Measurements from ENCODE around the gene RASA3.

The RASA3 gene

DNA sequence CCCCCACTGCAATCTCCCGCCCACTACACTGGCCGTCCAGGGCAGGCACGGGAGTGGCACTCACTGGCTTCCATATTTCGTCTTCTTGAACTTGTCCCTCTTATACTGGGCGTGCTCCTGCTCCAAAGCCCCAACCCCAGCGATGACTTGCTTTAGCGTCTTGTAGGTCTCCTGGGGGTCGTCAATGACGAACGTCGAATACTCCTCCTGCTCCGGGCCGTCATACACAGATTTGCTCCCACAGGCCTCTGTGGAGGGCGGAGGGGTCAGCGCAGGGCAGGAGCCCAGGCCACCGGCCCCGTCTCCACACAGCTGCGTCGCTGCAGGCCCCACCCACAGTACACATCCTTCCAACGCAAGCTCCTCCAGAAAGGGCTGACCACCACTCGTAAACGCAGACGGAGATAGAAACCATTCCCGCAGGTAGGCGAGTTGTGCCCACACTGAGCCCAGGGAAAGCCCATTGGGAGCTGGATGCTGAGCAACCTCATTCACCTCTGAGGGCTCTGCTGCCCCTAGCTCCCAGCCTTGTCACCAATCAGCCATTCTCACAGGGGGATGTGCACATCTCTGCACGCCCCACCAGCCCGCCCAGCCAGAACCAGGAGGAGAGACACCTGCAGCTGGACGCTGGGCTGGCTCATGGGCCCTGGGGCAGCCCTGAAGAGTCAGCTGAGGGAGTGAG lies 150.7 kb downstream of the RASA3 start:
- no peak overlapping the region for H3K4me3 ChIP-seq (ENCODE audit: low read length)
- DNase-seq (ENCODE audit: low read depth), result no peak

DNA sequence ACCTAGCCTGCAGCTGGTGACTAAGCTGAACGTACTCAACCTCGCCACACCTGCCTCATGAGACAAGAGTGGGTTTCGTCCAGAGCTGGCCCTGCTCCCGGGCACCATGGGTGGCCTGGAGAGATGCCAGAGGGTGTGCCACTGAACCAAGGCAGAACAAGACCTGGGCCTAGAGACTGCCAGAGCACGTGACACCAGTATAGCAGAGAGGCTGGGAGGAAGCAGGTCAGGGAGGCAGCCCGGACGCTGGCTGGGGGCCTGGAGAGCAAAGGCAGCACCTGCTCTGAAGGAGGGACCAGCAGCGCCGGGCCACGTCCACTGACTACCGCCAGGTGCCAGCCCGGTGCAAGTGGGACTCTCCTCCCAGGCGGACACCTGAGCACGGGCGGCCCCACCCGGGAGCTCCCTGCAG lies 151.2 kb downstream of the RASA3 start:
- DNase-seq (ENCODE audit: low read depth), result peak; percentile 88
- TF ChIP-seq, protein P1, sequence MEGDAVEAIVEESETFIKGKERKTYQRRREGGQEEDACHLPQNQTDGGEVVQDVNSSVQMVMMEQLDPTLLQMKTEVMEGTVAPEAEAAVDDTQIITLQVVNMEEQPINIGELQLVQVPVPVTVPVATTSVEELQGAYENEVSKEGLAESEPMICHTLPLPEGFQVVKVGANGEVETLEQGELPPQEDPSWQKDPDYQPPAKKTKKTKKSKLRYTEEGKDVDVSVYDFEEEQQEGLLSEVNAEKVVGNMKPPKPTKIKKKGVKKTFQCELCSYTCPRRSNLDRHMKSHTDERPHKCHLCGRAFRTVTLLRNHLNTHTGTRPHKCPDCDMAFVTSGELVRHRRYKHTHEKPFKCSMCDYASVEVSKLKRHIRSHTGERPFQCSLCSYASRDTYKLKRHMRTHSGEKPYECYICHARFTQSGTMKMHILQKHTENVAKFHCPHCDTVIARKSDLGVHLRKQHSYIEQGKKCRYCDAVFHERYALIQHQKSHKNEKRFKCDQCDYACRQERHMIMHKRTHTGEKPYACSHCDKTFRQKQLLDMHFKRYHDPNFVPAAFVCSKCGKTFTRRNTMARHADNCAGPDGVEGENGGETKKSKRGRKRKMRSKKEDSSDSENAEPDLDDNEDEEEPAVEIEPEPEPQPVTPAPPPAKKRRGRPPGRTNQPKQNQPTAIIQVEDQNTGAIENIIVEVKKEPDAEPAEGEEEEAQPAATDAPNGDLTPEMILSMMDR (IDR thresholded peaks at IDR 0.05; ENCODE audit: insufficient read depth, low read depth, low read length, missing control alignments), result no peak
- no peak overlapping the region for H3K4me3 ChIP-seq (ENCODE audit: low read length)

More for the DNA sequence above, 150.7 kb downstream of the RASA3 start:
- TF ChIP-seq, protein P1 (IDR thresholded peaks at IDR 0.05; ENCODE audit: insufficient read depth, low read depth, low read length, missing control alignments), result no peak

DNA sequence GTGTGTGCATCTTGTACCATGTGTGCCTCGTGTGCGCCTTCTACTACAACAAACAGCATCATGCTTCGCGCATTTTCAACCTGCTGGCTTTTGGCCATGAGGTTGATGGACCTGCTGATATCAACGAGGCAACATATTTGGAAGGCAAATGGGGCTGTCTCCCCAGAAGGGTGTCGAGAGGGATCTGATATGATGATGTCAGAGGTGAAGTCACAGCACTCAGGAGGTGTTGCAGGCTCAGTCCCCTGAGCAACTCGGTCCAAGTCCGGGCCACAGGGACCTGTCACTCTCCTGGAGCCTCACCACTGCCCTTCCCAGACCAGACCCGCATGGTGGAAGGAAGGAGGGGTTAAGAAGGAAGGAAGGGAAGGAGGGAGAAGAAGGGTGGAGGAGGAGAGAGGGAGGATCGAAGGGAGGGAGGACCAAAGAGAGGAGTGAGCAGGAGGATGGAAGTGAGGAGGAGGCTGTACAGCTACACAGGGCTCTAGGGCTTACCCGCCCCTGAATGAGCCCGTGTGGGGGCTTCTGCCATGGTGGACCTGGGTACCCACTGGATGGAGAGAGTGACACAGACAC lies 151.8 kb downstream of the RASA3 start:
- no peak overlapping the region for H3K4me3 ChIP-seq (ENCODE audit: low read length)
- TF ChIP-seq, protein P1 (IDR thresholded peaks at IDR 0.05; ENCODE audit: insufficient read depth, low read depth, low read length, missing control alignments), result no peak
- no peak for DNase-seq (ENCODE audit: low read depth)

DNA sequence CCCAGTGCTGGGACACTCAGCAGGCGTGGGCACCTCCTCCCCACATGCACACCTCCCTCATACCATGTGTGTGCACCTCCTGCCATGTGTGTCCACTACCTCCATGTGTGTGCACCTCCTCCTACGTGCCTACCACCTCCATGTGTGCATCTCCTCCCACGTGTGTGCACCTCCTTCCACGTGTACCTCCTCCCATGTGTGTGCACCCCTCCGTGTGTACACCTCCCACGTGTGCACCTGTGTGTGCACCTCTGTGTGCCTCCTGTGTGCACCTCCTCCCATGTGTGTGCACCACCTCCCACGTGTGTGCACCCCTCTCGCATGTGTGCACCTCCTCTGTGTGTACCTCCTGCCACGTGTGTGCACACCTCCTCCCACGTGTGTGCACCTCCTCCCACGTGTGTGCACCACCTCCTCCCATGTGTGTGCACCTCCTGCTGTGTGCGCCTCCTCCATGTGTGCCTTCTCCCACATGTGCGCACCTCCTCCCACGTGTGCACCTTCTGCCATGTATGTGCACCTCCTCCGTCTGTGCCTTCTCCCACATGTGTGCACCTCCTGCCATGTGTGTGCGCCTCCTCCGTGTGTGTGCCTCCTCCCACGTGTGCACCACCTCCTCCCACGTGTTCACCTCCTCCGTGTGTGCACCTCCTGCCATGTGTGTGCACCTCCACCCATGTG lies 152.5 kb downstream of the RASA3 start:
- H3K4me3 ChIP-seq (ENCODE audit: low read length), result no peak overlapping the region
- DNase-seq (ENCODE audit: low read depth), result no peak
- TF ChIP-seq, protein P1 (IDR thresholded peaks at IDR 0.05; ENCODE audit: insufficient read depth, low read depth, low read length, missing control alignments), result no peak

DNA sequence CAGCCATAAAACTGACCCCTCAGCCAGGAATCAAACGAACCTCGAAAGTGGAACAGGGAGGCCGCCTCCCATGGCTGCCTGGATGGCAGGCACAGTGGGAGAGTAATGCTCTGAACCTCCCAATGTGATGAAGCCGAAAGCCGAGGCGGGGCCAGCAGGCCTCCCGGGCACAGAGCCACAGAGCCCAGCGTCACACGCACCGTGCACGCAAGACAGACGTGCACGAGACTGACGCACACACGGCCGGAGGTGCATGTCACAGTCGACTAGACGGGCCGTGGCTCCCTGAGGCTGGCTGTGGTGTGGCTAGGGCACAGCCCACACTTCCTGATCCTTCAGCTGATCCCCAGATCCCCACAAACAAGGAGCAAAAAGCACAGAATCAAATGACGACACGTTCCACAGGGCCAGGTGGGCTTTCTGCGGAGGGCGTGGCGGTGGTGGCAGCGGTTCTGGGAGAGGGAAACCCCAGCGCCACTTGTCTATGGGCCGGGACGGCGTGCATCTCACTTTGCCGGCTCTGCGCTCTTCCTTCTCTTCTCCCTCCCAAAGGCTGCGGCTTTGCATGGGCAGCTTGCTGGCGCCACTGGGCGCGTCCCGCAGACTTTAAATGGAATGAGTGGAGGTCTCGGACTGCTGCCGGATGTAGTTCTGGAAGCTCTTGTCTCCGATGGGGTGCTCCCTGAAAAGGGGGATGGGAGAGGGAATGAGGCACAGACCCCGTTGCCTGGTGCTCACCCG lies 153.5 kb downstream of the RASA3 start:
- H3K4me3 ChIP-seq (ENCODE audit: low read length), result no peak overlapping the region
- TF ChIP-seq, protein P1 (IDR thresholded peaks at IDR 0.05; ENCODE audit: insufficient read depth, low read depth, low read length, missing control alignments), result no peak
- DNase-seq (ENCODE audit: low read depth), result no peak

DNA sequence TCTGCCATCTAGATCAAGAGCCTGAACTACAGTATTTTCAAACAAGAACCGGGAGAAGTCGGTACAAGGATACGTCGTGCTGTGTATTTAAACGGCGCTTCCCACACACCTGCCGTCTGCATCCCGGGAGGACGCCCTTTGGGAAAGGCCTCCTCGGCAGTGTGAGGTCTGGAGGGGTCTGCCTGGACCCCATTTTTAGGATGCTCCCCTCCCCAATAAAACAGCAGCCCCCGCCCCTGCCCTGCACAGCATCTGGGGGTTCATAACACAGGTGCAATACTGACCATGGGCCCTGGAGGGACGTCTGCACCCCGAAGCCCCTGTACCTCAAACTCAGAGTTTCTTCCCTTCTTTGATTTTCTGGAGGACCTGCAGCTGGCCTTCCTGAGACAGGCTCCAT lies 154.4 kb downstream of the RASA3 start:
- no peak overlapping the region for H3K4me3 ChIP-seq (ENCODE audit: low read length)
- DNase-seq (ENCODE audit: low read depth), result no peak
- TF ChIP-seq, protein P1 (IDR thresholded peaks at IDR 0.05; ENCODE audit: insufficient read depth, low read depth, low read length, missing control alignments), result no peak

Data from epithelial cell of esophagus (primary cell).